NCI-H1417 (cell line): ENCODE results near the gene GADD45A.
A peak's percentile ranks its signal among the peaks of the same experiment; 100 is the strongest.

Source experiments
- DNase-seq, 3 experiments: peaks; one replicate each; lab custom pipeline; 2025; lab: John Stamatoyannopoulos, UW

The GADD45A gene

GRCh38 chr1:67668660-67669059, 16.3 kb upstream of the GADD45A start:
- DNase-seq: no peak

- no peak for DNase-seq
Observed at GRCh38 chr1:67672260-67672803, 12.7 kb upstream of the GADD45A start.

GRCh38 chr1:67673468-67674201, 11.4 kb upstream of the GADD45A start:
- DNase-seq: no peak

GRCh38 chr1:67674260-67675011, 10.6 kb upstream of the GADD45A start:
- DNase-seq: peak; percentile 16 to 58 (median 36)

GRCh38 chr1:67675800-67676199, 9.2 kb upstream of the GADD45A start:
- no peak for DNase-seq

GRCh38 chr1:67676287-67676686, 8.7 kb upstream of the GADD45A start:
- DNase-seq: no peak

- DNase-seq: no peak
Observed at GRCh38 chr1:67676946-67677345, 8.1 kb upstream of the GADD45A start.

- no peak for DNase-seq
Observed at GRCh38 chr1:67677408-67677807, 7.6 kb upstream of the GADD45A start.

- no peak for DNase-seq
Observed at GRCh38 chr1:67677930-67678329, 7.1 kb upstream of the GADD45A start.

- DNase-seq: no peak
Observed at GRCh38 chr1:67679691-67680090, 5.3 kb upstream of the GADD45A start.

- no peak for DNase-seq
Observed at GRCh38 chr1:67680486-67680885, 4.5 kb upstream of the GADD45A start.

- DNase-seq: no peak
Observed at GRCh38 chr1:67682659-67683197, 2.3 kb upstream of the GADD45A start.

GRCh38 chr1:67683316-67683715, 1.7 kb upstream of the GADD45A start:
- DNase-seq: no peak

GRCh38 chr1:67683766-67684525, 1.1 kb upstream of the GADD45A start:
- DNase-seq: no peak

GRCh38 chr1:67684526-67685066, 405 bp upstream of the GADD45A start:
- DNase-seq: peak in 2 of 3 experiments; percentile 64 to 81

GRCh38 chr1:67685558-67686266, 711 bp downstream of the GADD45A start:
- DNase-seq: peak; percentile 63 to 74 (median 66)

- peak; percentile 71 to 87 (median 85) for DNase-seq
Observed at GRCh38 chr1:67686267-67687197, 1.5 kb downstream of the GADD45A start.

- DNase-seq: peak in 1 of 3 experiments; percentile 46
Observed at GRCh38 chr1:67687198-67687545, 2.2 kb downstream of the GADD45A start.

GRCh38 chr1:67687649-67688048, 2.6 kb downstream of the GADD45A start:
- DNase-seq: no peak
